GM19397 (cell line): ENCODE data around the gene ZNF117.
"Not testable (repeated sequence)": the region's sequence is repeated elsewhere in the genome, so short reads cannot be mapped to it uniquely, and the experiment has no call there.

Experiments used
- ATAC-seq: cut with Tn5 transposase; IDR thresholded peaks from one replicate; pipeline ENCODE4 v1.9.1; 2021; ENCODE audit warnings: mild to moderate bottlenecking, moderate library complexity; ENCODE audit not compliant: unreplicated experiment

The ZNF117 gene

DNA sequence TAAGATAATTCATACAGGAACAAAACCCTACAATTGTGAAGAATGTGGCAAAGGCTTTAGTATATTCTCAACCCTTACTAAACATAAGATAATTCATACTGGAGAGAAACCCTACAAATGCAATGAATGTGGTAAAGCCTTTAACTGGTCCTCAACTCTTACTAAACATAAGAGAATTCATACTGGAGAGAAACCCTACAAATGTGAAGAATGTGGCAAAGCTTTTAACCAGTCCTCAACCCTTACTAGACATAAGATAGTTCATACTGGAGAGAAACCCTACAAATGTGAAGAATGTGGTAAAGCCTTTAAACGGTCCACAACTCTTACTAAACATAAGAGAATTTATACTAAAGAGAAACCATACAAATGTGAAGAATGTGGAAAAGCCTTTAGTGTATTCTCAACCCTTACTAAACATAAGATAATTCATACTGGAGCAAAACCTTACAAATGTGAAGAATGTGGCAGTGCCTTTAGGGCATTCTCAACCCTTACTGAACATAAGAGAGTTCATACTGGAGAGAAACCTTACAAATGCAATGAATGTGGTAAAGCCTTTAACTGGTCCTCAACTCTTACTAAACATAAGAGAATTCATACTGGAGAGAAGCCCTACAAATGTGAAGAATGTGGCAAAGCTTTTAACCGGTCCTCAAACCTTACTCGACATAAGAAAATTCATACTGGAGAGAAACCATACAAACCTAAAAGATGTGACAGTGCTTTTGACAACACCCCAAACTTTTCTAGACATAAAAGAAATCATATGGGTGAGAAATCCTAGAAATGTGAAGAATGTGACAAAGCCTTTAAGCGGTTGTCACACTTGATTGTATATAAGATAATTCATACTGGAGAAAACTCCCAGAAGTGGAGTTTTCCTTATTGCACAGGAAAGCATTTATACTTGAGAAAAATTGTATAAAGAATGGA lies 62.3 kb downstream of the ZNF117 start:
- not testable (repeated sequence) for ATAC-seq
